ENCODE data around the gene SPINDOC. TPM values are rescaled to one million over a fixed set of nuclear protein-coding genes. Genes with fewer than 3 reads are reported as not detected.

Gene SPINDOC
- 18.7 and 20.8 TPM in 2 replicates for total RNA-seq

GRCh38 chr11:63813035-63813562 lies at the start of gene SPINDOC:
SPINDOC (plus strand) TSS chr11:63813456; CDS start chr11:63813687, 231 bp downstream.
- ATAC-seq (ENCODE audit: low read depth) (peak; percentile 94), DNase-seq (peak; percentile 77)
- Mint-ChIP-seq H3K36me3 (ENCODE audit: low read depth) (peaks cover 16% of the 10 kb centered on the region), H3K27me3 (no peaks in the 10 kb centered on the region), H3K27ac (no peak within 1 kb of the TSS), H3K4me1 (peaks cover 21% of the 10 kb centered on the region), H3K4me3 (peak within 1 kb of the TSS; percentile 85), H3K9me3 (no peaks in the 10 kb centered on the region)
- TF ChIP-seq CTCF (IDR thresholded peaks at IDR 0.05) = no peak
- CTCF ChIA-PET = interaction anchor here (1.5 kb wide), 1 partner anchor 24 kb away, joined by 8 read pairs; no protein-coding TSS in a partner anchor
- POLR2A ChIA-PET = interaction anchor here (1.4 kb wide), 1 partner anchor 26 kb away, joined by 7 read pairs; the partner anchor contains the start of gene MARK2
- intact Hi-C loops (cut with micrococcal nuclease) = loop anchor here (1.0 to 2.0 kb wide), 2 partner anchors 26 to 44 kb away; partner anchors contain the start of gene MARK2

- DNase-seq (no peak), ATAC-seq (ENCODE audit: low read depth) (no peak)
- intact Hi-C loops (cut with micrococcal nuclease) = no loop called here
- ChIA-PET POLR2A (no interaction called here), CTCF (no interaction called here)
- no peak for TF ChIP-seq CTCF (IDR thresholded peaks at IDR 0.05)
- Mint-ChIP-seq H3K4me1 (peaks cover 7% of the 10 kb centered on the region), H3K27me3 (no peaks in the 10 kb centered on the region), H3K4me3 (no peak overlapping the region), H3K36me3 (ENCODE audit: low read depth) (peaks cover 11% of the 10 kb centered on the region), H3K9me3 (no peaks in the 10 kb centered on the region), H3K27ac (no peak overlapping the region)
Observed at GRCh38 chr11:63763496-63764339, 49.5 kb upstream of the SPINDOC start.

GRCh38 chr11:63764340-63764678 lies 48.9 kb upstream of the SPINDOC start:
- POLR2A ChIA-PET = no interaction called here
- Mint-ChIP-seq H3K4me3 (no peak overlapping the region), H3K4me1 (peaks cover 7% of the 10 kb centered on the region), H3K27me3 (no peaks in the 10 kb centered on the region), H3K9me3 (no peaks in the 10 kb centered on the region), H3K27ac (no peak overlapping the region), H3K36me3 (ENCODE audit: low read depth) (peaks cover 8% of the 10 kb centered on the region)
- DNase-seq = no peak
- ATAC-seq (ENCODE audit: low read depth) = no peak
- CTCF ChIA-PET = no interaction called here
- TF ChIP-seq CTCF (IDR thresholded peaks at IDR 0.05) = no peak
- intact Hi-C loops (cut with micrococcal nuclease) = no loop called here

GRCh38 chr11:63764679-63765647 lies 48.3 kb upstream of the SPINDOC start:
- ChIA-PET CTCF (interaction anchor here (0.9 to 1.3 kb wide), 2 partner anchors 94 to 181 kb away, joined by 3 to 4 read pairs; partner anchors contain the start of gene ATL3), POLR2A (no interaction called here)
- no peak overlapping the region for H3K4me3 Mint-ChIP-seq
- H3K27ac Mint-ChIP-seq = no peak overlapping the region
- DNase-seq = no peak
- H3K9me3 Mint-ChIP-seq = no peaks in the 10 kb centered on the region
- peaks cover 10% of the 10 kb centered on the region for H3K4me1 Mint-ChIP-seq
- ATAC-seq (ENCODE audit: low read depth) = no peak
- no peaks in the 10 kb centered on the region for H3K27me3 Mint-ChIP-seq
- H3K36me3 Mint-ChIP-seq (ENCODE audit: low read depth) = peaks cover 5% of the 10 kb centered on the region
- intact Hi-C loops (cut with micrococcal nuclease) = loop anchor here (5.0 kb wide), 2 partner anchors 402 to 537 kb away; partner anchors contain the start of genes CATSPERZ and MACROD1
- TF ChIP-seq CTCF (IDR thresholded peaks at IDR 0.05) = no peak
